Sciatic nerve (tissue), 2 donors: ENCODE results near the gene OMP. TPM values are rescaled to one million over a fixed set of nuclear protein-coding genes. Genes with fewer than 3 reads are reported as not detected.
A peak's percentile ranks its signal among the peaks of the same experiment; 100 is the strongest.
"Not testable (repeated sequence)": the region's sequence is repeated elsewhere in the genome, so short reads cannot be mapped to it uniquely, and the experiment has no call there.

ENCODE experiments used
- ATAC-seq: fragments of 200-7000 bp; cut with Tn5 transposase; one replicate; pipeline ENCODE4 v1.9.1; 2020; ENCODE audit warnings: mild to moderate bottlenecking, moderate library complexity
- DNase-seq: peaks from one replicate; pipeline ENCODE4 v3.0.0-alpha.2; 2020; ENCODE audit warnings: low spot score
- intact Hi-C: fragments of 100-400 bp; cut with DNase I; formaldehyde crosslinking; loops from one replicate; pipeline ENCODE4 v1.14.2; 2022
- total RNA-seq: library from RNA; stranded (reverse); fragmentation: NEBNext Ultra II Directional; extraction: Animal tissue kit (Norgen Biotek cat#: 25700); gene quantifications from one replicate; pipeline ENCODE4 v1.2.1, GENCODE V29; 2021
- donor health status: DM: no; HTN: no; CAD: no.
- donor health status: DM: no; HTN: no; CAD: no.

Gene OMP, protein sequence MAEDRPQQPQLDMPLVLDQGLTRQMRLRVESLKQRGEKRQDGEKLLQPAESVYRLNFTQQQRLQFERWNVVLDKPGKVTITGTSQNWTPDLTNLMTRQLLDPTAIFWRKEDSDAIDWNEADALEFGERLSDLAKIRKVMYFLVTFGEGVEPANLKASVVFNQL
- total RNA-seq = 2.8 TPM

DNA sequence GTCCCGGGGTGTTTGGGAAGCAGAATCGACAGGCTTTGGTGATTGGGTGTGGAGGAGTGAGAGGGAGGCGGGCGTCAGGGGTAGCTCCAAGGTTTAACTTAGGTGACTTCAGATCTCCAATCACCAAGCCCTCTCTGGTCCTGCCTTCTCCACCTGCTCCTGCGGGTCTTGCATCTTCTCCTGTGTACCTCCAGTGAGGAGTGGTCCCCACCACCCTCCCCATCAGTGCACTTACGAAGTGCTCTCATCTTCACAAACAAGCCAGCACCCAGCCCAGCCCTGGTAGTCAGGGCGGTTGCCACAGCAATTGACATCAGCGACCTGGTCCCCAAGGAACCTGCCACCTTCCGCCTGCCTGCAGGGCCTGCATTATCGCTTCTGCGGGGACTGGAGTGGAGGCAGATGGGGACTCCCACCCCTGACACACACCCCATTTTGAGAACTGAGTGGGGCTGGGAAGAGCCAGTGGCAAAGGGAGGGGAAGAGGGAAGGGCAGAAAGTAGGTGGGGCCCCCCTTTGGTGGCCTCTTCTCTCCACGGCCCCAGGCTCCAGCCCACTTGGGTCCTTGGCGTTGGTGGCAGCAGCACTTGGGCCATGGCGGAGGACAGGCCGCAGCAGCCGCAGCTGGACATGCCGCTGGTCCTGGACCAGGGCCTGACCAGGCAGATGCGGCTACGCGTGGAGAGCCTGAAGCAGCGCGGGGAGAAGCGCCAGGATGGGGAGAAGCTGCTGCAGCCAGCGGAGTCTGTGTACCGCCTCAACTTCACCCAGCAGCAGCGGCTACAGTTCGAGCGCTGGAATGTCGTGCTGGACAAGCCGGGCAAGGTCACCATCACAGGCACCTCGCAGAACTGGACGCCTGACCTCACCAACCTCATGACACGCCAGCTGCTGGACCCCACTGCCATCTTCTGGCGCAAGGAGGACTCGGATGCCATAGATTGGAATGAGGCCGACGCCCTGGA is at the start of gene OMP:
OMP (plus strand) TSS at position 595 of the 965 bp plus-strand sequence; CDS start at position 595, 0 bp downstream.
- intact Hi-C loops = no loop called here
- DNase-seq = no peak
- ATAC-seq = no peak

DNA sequence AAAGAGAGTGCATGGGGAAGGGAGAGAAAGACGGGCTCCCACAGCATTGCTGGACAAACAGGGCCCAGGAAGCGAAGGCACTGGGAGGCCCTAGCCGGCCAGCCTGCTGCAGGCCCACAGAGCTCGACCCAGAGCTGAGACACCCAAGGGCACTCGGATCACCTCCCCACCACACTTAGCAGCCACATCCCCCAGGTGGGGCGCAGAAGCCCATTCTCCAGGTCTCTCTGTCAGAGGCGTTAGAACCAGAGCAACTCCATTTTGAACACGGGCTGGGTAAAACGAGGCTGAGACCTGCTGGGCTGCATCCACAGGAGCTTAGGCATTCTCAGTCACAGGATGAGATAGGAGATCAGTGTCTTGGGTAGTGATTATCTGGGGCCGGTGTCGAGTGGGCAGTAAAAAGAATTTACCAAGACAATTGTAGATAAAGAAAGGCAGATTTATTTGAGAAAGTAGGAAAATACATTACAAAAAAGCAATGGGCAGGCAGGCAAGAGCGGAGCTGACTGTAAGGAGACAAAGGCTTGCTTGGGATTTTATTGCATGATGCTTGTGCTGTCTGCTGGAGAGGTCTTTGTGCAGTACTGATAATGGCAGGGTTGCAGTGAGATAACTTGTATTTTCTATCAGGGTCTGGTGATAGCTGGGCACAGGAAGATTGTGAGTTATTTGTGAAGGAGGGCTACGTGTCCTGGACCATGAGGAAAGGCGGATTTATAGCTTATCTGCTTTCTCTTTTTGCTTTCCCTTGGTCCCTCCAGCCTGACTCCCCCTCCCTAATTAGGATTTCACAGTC is 49.2 kb upstream of the OMP start:
- intact Hi-C loops = loop anchor here (1.0 kb wide), 1 partner anchor 35 kb away; no protein-coding TSS in a partner anchor
- ATAC-seq (no peak), DNase-seq (no peak)

DNA sequence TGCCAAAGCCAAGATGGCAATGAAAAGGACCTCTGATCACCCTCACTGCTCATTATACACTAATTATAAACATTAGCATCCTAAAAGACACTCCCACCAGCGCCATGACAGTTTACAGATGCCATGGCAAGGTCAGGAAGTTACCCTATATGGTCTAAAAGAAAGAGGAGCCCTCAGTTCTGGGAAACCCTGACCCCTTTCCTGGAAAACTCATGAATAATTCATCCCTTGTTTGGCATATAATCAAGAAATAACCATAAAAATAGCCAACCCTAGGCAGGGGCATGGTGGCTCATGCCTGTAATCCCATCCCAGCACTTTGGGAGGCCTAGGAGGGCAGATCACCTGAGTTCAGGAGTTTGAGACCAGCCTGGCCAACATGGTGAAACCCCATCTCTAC is 48.6 kb upstream of the OMP start:
- intact Hi-C loops = loop anchor here (1.0 kb wide), 1 partner anchor 34 kb away; no protein-coding TSS in a partner anchor
- DNase-seq = no peak
- no peak for ATAC-seq

DNA sequence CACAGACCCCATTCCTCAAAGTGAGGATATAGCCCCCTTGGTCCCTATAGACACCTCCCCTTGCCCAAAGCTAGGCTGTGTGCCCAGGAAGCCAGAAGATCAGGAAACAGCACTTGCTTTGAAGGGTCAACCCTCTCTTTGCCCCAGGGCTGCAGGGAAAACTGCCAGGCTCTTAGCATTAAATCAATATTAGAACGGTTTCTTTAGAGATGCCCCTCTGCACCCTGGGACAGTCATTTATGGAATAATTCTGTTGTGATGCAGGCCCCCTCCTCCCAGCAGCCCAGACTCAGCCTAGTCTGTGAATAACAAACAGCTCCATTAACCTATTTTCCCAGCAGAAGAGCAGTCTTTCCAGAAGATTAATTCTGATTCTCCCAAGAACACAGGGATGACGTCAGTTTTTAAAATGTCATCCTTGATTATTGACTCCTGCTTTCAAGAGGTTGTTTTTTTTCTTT is 47.5 kb upstream of the OMP start:
- no peak for DNase-seq
- intact Hi-C loops = no loop called here

DNA sequence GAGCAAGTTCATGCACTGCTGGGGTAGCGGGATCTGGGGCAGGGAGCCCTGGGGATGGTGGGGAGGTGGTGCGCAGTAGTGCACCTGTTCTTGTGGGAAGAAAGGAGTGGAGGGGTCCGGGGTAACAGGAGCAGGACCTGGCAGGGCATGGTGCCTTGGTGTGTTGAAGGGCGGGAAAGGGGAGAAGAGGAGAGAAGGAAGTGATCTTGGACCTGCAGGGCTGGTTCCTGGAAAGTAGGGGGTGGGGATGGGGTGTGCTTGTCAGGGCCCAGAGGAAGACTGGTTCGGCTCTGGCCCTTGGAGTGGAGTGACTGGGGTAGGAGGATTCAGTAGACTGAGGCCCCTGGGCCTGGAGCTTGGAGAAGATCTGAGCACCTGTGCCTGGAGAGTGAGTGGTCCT is 46.7 kb upstream of the OMP start:
- intact Hi-C loops = no loop called here
- no peak for DNase-seq
- ATAC-seq = no peak

More for the DNA sequence above, 47.5 kb upstream of the OMP start:
- ATAC-seq = no peak

DNA sequence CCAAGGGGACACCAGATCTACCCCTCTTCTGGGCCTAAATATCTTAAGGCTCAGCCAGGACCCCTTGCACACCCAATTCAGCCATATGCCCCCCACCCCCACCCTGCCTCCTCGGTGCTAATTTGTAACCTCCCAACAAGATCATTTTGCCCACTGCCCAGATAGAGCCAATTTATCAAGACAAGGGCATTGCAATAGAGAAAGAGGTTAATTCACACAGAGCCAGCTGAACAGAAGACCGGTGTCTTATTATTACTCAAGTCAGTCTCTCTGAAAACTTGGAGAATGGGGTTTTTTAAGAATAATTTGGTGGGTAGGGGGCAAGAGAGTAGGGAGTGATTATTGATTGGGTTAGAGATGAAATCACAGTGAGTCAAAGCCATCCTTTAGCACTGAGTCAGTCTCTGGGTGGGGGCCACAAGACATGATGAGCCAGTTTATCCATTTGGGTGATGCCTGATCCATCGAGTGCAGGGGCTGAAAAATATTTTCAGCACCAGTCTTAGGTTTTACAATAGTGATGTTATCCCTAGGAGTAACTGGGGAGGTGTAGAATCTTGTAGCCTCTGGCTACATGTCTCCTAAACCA is 45.7 kb upstream of the OMP start:
- intact Hi-C loops = no loop called here
- ATAC-seq = no peak
- DNase-seq = no peak

DNA sequence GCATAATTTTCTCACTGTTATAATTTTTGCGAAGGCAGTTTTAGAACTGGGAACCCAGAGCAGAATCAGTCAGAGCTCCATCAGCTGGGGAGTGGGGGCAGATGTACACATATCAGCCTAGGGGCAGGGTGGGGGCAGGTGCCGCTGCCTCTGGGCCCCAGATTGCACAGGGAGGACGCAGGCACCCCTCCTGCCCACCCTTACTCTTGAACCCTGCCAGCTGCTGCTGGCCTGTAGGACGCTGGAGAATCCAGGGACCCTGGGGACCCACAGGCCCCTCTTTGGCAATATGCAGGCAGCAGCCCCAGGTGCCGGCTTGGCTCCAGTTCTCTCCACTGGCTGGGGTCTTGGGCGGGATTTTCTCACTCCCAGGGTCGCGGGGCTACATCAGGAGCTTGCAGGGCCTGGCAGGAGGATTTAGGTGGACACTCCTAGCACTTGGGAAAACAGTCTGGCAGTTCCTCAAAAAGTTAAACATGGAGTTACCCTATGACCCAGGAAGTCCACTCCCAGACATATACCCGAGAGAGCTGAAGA is 44.6 kb upstream of the OMP start:
- no peak for ATAC-seq
- DNase-seq = no peak
- intact Hi-C loops = no loop called here

DNA sequence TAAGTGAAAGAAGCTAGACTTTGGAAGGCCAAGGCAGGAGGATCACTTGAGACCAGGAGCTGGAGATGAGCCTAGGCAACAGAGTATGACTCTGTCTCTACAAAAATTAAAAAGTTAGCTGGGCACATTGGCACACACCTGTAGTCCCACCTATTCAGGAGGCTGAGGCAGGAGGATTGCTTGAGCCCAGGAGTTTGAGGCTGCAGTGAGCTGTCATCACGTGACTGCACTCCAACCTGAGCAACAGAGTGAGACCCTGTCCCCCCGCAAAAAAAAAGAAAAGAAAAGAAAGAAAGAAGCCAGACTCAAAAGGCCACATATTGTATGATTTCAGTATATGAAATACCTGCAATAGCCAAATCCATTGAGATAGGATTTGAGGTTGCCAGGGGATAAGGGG is 43.7 kb upstream of the OMP start:
- no peak for DNase-seq
- intact Hi-C loops = no loop called here
- ATAC-seq = no peak

DNA sequence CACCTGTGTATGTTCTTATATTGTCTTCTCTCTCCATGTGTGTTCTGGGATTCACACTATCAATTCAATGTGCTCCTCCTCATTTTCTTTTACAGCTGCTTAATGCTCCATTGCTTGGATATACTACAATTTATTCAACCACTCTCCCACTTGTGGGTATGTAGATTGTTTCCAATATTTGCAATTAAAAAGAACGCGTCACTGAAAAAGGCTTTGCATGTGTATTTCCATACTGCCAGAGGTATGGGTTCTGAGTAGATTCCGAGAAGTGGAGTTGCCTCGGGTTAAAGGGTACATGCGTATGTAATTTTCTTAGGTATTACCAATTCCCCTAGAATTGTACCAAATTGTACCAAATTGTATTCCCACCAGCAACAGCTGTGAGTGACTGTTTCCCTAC is 42.8 kb upstream of the OMP start:
- intact Hi-C loops = no loop called here
- ATAC-seq = no peak
- DNase-seq = no peak

DNA sequence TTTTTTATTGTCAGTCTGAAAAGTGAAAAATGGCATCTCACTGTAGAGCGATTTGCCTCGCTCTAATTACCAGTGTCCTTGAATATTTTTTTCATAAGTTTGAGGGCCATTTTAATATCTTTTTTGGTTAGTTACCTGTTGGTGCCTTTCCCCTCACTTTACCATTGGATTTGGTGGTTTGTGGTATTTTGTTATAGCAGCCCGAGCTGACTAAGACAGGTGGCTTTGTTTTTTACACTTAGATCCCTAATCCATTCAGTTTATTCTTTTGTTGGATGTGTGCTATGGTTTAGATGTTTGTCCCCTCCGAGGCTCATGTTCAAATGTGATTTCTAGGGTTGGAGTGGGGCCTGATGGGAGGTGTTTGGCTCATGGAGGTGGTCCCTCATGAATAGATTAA is 42.4 kb upstream of the OMP start:
- DNase-seq = no peak

DNA sequence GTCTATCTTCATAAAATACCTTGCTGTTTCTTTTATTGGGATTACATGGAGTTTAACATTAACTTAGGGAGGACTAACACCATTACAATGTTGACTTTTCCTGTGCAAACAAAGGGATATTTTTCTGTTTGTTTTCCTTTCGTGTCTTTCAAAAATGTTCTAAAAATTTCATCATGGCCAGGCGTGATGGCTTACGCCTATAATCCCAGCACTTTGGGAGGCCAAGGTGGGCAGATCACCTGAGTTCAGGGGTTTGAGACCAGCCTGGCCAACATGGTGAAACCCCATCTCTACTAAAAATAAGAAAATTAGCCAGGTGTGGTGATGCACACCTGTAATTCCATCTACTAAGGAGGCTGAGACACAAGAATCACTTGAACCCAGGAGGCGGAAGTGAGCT is 41.4 kb upstream of the OMP start:
- DNase-seq, intact Hi-C loops, ATAC-seq: not testable (repeated sequence)

More for the DNA sequence above, 42.4 kb upstream of the OMP start:
- no peak for ATAC-seq
- intact Hi-C loops = no loop called here

DNA sequence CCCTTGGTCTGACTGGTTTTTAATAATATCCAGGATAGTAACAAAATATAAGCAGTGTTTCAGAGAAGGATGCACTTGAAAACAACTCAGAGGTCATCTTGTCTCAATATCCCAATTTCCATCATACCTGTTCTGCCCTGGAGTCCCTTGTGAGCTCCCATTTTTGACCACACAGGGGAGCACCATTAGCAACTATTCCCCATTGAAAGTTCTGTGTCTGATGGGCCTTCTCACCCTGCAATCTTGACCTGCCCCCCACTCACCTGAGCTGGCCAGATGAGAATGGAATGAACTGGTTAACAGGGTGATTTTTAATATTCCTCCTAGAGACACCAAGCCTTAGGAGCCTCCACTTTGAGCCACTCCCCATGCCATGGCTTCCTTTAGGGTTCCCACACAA is 39.7 kb upstream of the OMP start:
- no peak for DNase-seq
- intact Hi-C loops = no loop called here
- ATAC-seq = no peak

DNA sequence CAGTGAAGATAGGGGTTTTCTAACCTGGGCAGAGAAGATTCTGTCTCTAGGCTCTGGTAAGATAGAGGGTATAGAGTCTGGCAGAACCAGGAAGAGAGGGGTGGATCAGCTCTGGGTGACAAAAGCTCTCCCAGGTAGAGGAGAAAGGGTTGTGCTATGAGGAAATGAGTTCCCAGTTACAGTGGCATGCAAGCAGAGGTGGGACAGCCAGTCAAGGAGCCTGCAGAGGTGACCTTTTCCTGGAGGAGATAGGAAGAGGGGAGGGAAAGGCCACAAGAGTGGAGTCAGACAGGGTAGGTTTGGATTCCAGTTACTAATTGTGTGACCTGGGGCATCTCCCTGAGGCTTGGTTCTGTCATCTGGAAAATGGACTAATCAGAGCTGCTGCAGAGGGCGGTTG is 39.2 kb upstream of the OMP start:
- no peak for ATAC-seq
- intact Hi-C loops = no loop called here
- DNase-seq = no peak

DNA sequence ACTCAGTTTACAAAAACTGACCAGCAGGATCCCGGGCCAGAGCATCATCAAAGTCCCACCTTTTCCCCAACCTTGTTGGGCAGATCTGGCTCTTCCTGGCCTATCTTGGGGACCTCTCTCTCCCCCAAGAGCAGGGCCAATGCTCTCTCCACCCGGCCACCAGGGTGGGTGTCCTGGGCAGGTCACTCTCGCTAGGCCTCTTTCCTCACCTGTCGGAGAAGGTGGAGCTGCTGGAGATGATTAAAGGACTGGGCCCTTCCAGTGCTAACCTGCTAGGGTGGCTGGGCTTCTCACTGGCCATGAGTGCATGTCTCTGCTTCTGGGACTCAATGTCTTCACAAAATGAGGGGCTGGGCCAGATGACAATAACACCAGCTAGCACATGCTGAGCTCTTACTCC is 38.8 kb upstream of the OMP start:
- intact Hi-C loops = no loop called here
- no peak for DNase-seq
- ATAC-seq = no peak

DNA sequence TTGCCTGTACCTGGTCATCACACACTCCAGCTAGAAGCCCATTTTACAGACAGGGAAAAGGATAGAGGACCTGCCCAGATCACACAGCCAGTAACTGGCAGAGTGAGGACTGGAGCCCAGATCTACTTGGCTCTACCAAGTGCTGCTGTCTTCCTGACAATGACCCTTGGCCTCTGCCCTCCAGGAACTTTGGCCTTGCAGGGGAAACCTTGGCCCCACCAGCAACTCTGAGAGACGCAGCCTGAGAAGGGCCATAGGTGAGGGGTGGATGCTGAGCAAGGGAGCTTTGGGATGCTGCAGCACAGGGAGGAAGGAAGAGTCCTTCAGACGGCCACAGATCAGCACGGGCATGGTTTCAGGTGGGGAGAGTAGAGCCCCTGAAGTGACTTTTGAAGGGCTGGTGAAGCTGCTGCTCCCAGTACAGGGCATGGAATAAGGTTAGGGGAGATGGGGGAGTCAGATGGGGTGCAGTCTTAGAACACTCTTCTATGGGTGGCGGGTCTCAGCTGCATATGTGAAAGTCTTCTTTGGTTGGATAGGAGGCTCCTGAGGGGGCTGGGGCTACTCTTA is 37.9 kb upstream of the OMP start:
- DNase-seq (no peak), ATAC-seq (no peak)
- intact Hi-C loops = no loop called here

DNA sequence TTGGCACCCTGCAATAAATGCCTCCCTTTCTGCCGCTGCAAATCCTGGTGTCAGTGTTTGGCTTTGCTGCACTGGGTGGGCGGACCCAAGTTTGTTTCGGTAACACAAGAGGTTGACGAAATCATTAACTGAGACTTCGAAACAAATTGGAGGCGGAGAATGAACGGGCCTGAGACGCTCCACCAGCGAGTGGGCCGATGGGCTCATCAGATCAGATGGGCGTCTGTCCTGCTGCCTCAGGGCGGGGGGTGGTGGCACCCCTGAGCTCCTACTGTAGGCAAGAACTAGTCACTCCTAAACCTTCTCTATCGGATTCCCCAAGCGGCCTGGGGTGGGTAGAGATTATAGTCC is 36.8 kb upstream of the OMP start:
- DNase-seq (peak; percentile 78), ATAC-seq (peak; percentile 56)
- intact Hi-C loops = no loop called here

DNA sequence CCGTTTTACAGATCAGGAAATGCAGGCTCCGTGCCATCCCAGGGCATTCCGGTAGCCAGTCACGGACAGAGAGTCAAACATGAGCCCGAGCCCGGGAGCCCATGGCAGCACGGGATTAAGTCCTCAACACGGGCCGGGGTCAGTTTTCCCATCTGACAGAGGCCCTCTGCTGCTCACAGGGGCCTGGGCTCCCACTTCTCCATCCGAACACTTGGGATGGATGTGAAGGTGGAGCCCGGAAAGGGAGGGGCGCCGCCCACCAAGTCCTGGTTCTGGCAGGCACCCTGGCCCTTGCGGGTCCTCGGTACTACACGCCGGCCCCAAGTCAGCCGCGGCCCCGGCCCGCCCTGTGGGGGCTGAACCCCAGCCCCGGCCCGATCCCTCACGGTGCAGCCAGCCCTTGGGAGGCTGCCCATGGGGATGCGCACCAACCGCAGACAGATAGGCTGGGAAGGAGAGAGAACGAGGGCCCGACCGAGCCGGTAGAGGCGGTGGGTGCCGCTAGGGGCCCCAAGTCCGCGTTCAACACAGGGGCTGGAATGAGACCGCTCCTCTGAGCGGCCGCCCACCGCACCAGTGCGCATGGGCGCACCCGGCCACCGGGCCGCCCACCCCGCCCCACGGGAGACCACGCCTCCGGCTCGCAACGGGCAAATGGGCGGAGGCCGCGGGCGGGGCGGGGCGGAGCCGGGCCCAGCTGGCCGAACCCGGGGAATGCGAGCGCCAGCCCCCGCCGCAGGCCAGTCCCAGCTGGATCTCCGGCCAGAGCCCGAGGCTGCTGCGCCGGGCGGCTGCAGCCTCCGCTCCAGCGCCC is 36.2 kb upstream of the OMP start, which contains the start of gene CAPN5:
CAPN5 (plus strand) TSS at position 743 of the 814 bp plus-strand sequence. CDS start 17,916 bp downstream, outside the sequence.
- DNase-seq = peak; percentile 96
- ATAC-seq = peak; percentile 97
- intact Hi-C loops = no loop called here
